DND-41 (cell line): ENCODE measurements around the gene UBE3D.

ENCODE experiments used
- CTCF ChIP-seq: IDR thresholded peaks from 2 replicates; pipeline ENCODE4 v1.5.1; 2012; ENCODE audit warnings: borderline replicate concordance, low read length, moderate library complexity, mild to moderate bottlenecking; ENCODE audit not compliant: poor library complexity, severe bottlenecking; ENCODE audit errors: extremely low read depth
- EZH2 ChIP-seq: IDR thresholded peaks from 3 replicates; pipeline ENCODE4 v1.6.1; 2012; ENCODE audit warnings: borderline replicate concordance, low read depth, mild to moderate bottlenecking, moderate library complexity, low read length, inconsistent platforms; ENCODE audit not compliant: severe bottlenecking

- TF ChIP-seq CTCF (no peak), EZH2 (no peak)
Observed at GRCh38 chr6:82953871-82954270, 111.8 kb downstream of the UBE3D start.
